HEK293 (cell line): Measurements from ENCODE around the gene NIBAN1.

Experiments
- INSM2 ChIP-seq: fragments of 450-650 bp; formaldehyde crosslinking; IDR thresholded peaks from 2 replicates; pipeline ENCODE4 v1.5.1; 2016; ENCODE audit warnings: missing biosample characterization, missing genetic modification characterization
- YY1 ChIP-seq: fragments of 450-650 bp; formaldehyde crosslinking; IDR thresholded peaks from 2 replicates; pipeline ENCODE4 v1.5.1; 2018; ENCODE audit warnings: missing biosample characterization, missing genetic modification characterization
- ZBTB17 ChIP-seq: fragments of 450-650 bp; formaldehyde crosslinking; IDR thresholded peaks from 2 replicates; pipeline ENCODE4 v1.5.1; 2016; ENCODE audit warnings: missing biosample characterization, missing genetic modification characterization
- ZBTB26 ChIP-seq: fragments of 450-650 bp; formaldehyde crosslinking; optimal IDR thresholded peaks from 2 replicates; pipeline ENCODE3; 2016; ENCODE audit warnings: missing biosample characterization, mild to moderate bottlenecking, missing genetic modification characterization
- ZNF366 ChIP-seq: fragments of 450-650 bp; formaldehyde crosslinking; conservative IDR thresholded peaks from 2 replicates; pipeline ENCODE4 v1.5.1; 2016; ENCODE audit warnings: missing biosample characterization, missing genetic modification characterization
- ZNF600 ChIP-seq: fragments of 450-650 bp; formaldehyde crosslinking; IDR thresholded peaks from 2 replicates; pipeline ENCODE4 v1.5.1; 2016; ENCODE audit warnings: missing biosample characterization, missing genetic modification characterization
- ZNF777 ChIP-seq: fragments of 450-650 bp; formaldehyde crosslinking; IDR thresholded peaks from 2 replicates; pipeline ENCODE4 v1.5.1; 2017; ENCODE audit warnings: missing biosample characterization, missing genetic modification characterization, borderline replicate concordance
- ZSCAN18 ChIP-seq: fragments of 450-650 bp; formaldehyde crosslinking; IDR thresholded peaks from 2 replicates; pipeline ENCODE4 v1.5.1; 2016; ENCODE audit warnings: missing biosample characterization, missing genetic modification characterization
- TF ChIP-seq, protein P1 (sequence below): fragments of 450-650 bp; formaldehyde crosslinking; IDR thresholded peaks from 2 replicates; pipeline ENCODE4 v1.5.1; 2016; ENCODE audit warnings: missing biosample characterization, missing genetic modification characterization
- TF ChIP-seq, protein P2 (sequence below): fragments of 450-650 bp; formaldehyde crosslinking; IDR thresholded peaks from 2 replicates; pipeline ENCODE4 v1.5.1; 2016; ENCODE audit warnings: missing biosample characterization, missing genetic modification characterization

DNA sequence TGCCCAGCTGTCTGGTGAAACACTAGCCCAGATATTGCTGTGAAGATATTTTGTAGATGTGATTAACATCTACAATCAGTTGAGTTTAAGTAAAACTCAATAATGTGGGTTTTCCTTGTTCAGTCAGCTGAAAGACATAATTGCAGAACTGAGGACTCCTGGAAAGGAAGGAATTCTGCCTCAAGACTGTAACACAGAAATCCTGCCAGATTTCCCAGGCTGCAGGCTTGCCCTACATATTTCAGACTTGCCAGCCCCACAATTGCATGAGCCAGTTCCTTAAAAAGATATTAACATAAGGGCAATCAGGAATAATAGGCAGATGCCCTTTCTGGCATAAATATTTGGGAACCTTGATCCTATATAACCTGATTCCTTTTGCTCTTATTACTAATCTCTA lies 14.2 kb upstream of the NIBAN1 start:
- TF ChIP-seq, protein P1, sequence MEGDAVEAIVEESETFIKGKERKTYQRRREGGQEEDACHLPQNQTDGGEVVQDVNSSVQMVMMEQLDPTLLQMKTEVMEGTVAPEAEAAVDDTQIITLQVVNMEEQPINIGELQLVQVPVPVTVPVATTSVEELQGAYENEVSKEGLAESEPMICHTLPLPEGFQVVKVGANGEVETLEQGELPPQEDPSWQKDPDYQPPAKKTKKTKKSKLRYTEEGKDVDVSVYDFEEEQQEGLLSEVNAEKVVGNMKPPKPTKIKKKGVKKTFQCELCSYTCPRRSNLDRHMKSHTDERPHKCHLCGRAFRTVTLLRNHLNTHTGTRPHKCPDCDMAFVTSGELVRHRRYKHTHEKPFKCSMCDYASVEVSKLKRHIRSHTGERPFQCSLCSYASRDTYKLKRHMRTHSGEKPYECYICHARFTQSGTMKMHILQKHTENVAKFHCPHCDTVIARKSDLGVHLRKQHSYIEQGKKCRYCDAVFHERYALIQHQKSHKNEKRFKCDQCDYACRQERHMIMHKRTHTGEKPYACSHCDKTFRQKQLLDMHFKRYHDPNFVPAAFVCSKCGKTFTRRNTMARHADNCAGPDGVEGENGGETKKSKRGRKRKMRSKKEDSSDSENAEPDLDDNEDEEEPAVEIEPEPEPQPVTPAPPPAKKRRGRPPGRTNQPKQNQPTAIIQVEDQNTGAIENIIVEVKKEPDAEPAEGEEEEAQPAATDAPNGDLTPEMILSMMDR (tag by site-specific recombination), result no peak
- TF ChIP-seq ZNF777 (no peak), ZSCAN18 (no peak), INSM2 (tag by site-specific recombination) (no peak), ZBTB17 (tag by site-specific recombination) (no peak), ZNF366 (no peak), ZNF600 (tag by site-specific recombination) (no peak), YY1 (no peak), ZBTB26 (tag by site-specific recombination) (no peak)
- TF ChIP-seq, protein P2, sequence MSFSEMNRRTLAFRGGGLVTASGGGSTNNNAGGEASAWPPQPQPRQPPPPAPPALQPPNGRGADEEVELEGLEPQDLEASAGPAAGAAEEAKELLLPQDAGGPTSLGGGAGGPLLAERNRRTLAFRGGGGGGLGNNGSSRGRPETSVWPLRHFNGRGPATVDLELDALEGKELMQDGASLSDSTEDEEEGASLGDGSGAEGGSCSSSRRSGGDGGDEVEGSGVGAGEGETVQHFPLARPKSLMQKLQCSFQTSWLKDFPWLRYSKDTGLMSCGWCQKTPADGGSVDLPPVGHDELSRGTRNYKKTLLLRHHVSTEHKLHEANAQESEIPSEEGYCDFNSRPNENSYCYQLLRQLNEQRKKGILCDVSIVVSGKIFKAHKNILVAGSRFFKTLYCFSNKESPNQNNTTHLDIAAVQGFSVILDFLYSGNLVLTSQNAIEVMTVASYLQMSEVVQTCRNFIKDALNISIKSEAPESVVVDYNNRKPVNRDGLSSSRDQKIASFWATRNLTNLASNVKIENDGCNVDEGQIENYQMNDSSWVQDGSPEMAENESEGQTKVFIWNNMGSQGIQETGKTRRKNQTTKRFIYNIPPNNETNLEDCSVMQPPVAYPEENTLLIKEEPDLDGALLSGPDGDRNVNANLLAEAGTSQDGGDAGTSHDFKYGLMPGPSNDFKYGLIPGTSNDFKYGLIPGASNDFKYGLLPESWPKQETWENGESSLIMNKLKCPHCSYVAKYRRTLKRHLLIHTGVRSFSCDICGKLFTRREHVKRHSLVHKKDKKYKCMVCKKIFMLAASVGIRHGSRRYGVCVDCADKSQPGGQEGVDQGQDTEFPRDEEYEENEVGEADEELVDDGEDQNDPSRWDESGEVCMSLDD (tag by site-specific recombination), result no peak
